ENCODE measurements around the gene PPM1E. TPM values are rescaled to one million over a fixed set of nuclear protein-coding genes. Genes with fewer than 3 reads are reported as not detected.

PPM1E gene
- total RNA-seq, 2 donors from 2014 or later, result 0.26 to 0.66 TPM

DNA sequence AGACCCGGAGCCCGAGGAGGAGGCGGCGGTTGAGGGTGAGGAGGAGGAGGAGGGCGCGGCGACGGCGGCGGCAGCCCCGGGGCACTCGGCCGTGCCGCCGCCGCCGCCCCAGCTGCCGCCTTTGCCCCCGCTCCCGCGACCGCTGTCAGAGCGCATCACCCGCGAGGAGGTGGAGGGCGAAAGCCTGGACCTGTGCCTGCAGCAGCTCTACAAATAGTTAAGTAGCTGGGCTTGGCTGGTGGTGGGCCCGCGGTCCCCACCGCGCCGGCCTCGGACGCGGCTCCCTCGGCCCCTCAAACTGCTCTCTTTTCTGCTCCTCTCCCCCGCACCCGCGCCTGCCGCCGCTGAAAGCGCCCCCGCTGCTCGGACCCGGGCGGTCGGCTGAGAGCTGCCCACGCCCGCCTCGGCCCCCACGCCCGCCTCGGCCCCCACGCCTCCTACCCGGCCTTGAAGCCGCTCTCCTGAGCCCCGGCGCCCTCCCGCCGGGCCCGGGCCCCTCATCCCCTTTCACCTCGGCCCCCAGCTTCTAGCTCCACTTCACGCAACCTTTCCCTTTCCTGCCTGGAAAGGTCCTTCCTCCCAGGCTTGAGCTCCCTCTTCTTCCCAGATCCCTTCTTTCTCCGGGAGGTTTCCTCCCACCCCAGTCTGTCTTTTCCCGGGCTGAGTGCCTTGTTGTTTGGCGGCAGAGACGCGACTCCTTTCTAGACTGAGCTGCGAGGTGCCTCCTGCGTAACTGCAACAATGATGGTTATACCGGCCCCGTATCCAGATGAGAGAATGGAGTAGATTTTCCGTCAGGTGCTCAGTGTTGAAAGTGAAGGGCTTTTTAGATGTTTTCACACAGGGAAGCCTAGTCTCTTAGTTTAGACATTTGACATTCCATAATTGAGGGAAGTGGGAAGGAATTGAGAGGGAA lies 850 bp downstream of the PPM1E start:
- WGBS, 2 donors, result 2 to 3% methylated on average over 39 to 55 of the region's 72 CpGs
- no peaks in the 10 kb centered on the region for H3K9me3 ChIP-seq
- peaks cover 4 to 8% of the 10 kb centered on the region in 2 donors for H3K27me3 ChIP-seq
- DNase-seq (peak in 3 of 4 donors; percentile 11), ATAC-seq (no peak)
- peak overlapping the region; percentile 7 to 49 for H3K4me3 ChIP-seq
- H3K27ac ChIP-seq, result no peak overlapping the region
- intact Hi-C loops (cut with DNase I), result no loop called here
- TF ChIP-seq, protein P1, sequence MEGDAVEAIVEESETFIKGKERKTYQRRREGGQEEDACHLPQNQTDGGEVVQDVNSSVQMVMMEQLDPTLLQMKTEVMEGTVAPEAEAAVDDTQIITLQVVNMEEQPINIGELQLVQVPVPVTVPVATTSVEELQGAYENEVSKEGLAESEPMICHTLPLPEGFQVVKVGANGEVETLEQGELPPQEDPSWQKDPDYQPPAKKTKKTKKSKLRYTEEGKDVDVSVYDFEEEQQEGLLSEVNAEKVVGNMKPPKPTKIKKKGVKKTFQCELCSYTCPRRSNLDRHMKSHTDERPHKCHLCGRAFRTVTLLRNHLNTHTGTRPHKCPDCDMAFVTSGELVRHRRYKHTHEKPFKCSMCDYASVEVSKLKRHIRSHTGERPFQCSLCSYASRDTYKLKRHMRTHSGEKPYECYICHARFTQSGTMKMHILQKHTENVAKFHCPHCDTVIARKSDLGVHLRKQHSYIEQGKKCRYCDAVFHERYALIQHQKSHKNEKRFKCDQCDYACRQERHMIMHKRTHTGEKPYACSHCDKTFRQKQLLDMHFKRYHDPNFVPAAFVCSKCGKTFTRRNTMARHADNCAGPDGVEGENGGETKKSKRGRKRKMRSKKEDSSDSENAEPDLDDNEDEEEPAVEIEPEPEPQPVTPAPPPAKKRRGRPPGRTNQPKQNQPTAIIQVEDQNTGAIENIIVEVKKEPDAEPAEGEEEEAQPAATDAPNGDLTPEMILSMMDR (IDR thresholded peaks at IDR 0.05), result no peak
- TF ChIP-seq POLR2A (IDR thresholded peaks at IDR 0.05), result no peak
- no peaks in the 10 kb centered on the region for H3K36me3 ChIP-seq (replicated peaks in 1 of 2; ENCODE audit: insufficient read depth in 1 of 2, low read depth in 2 of 2)
- peaks cover 21% of the 10 kb centered on the region for H3K4me1 ChIP-seq

DNA sequence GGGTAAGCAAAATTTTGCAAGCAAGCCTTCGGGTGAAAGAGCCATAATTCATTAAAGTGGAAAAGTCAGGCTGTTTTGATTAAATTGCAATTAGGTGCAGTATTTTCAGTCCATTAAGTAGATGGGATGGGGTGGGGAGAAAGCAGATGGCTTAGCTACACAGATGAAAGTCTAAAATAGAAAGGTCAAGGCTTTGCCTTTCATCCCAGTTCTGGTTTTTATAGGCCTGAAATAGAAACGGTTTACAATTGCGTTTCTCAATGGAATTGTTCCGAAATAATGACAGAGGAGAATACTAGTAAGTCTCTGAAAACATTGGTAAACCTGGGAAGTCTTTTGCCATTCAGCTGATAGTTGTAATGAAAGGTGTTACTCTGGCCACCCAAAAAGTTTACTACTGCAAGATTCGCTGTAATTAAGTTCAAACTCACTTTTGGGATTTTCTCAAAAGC lies 1.5 kb downstream of the PPM1E start:
- ATAC-seq (no peak), DNase-seq (no peak)
- intact Hi-C loops (cut with DNase I), result no loop called here
- TF ChIP-seq, protein P1 (IDR thresholded peaks at IDR 0.05), result no peak
- TF ChIP-seq POLR2A (IDR thresholded peaks at IDR 0.05), result no peak
- Histone ChIP-seq H3K27me3 (peaks cover 4 to 8% of the 10 kb centered on the region in 2 donors), H3K27ac (no peak overlapping the region), H3K36me3 (replicated peaks in 1 of 2; ENCODE audit: insufficient read depth in 1 of 2, low read depth in 2 of 2) (no peaks in the 10 kb centered on the region), H3K4me3 (no peak overlapping the region), H3K9me3 (no peaks in the 10 kb centered on the region), H3K4me1 (peaks cover 21% of the 10 kb centered on the region)
- 49 to 51% methylated on average over 5 of the region's 5 CpGs for WGBS, 2 donors

DNA sequence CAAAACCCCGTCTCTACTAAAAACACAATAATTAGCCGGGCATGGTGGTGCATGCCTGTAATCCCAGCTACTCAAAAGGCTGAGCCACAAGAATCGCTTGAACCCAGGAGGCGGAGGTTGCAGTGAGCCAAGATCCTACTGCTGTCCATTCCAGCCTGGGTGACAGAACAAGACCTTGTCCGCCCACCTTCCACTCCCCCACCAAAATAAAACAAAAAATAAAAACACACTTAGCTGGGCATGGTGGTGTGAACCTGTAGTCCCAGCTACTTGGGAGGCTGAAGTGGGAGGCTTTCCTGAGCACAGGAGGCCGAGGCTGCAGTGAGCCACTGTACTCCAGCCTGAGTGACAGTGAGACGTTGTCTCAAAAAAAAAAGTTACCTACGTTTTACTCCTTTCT lies 3.2 kb downstream of the PPM1E start:
- intact Hi-C loops (cut with DNase I), result no loop called here
- TF ChIP-seq, protein P1 (IDR thresholded peaks at IDR 0.05), result no peak
- TF ChIP-seq POLR2A (IDR thresholded peaks at IDR 0.05), result no peak
- H3K36me3 ChIP-seq (replicated peaks in 1 of 2; ENCODE audit: insufficient read depth in 1 of 2, low read depth in 2 of 2), result no peaks in the 10 kb centered on the region
- no peak overlapping the region for H3K4me3 ChIP-seq
- peaks cover 4 to 8% of the 10 kb centered on the region in 2 donors for H3K27me3 ChIP-seq
- no peak for DNase-seq
- no peaks in the 10 kb centered on the region for H3K9me3 ChIP-seq
- WGBS, 2 donors, result 78 to 80% methylated on average over 8 of the region's 8 CpGs
- ATAC-seq, result no peak
- peaks cover 21% of the 10 kb centered on the region for H3K4me1 ChIP-seq
- no peak overlapping the region for H3K27ac ChIP-seq

DNA sequence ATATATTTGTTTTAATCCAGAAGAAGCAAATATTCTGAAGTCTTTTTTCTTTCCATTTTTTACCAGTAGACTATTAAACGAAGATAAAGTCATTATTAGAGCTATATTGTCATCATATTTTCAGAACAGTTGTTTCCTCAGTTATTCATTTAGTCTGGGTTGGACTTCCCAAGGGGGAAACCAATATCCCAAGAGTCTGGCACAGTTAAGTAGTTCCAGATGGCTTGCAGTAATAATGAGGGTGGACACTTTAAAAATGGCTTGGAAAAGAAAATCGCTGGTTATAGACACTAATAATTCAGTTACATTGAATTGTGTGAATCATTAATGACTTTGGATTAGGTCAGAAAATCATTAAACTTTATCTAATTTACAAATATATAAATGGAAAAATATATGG lies 3.9 kb downstream of the PPM1E start:
- TF ChIP-seq, protein P1 (IDR thresholded peaks at IDR 0.05), result no peak
- TF ChIP-seq POLR2A (IDR thresholded peaks at IDR 0.05), result no peak

More for the DNA sequence above, 3.9 kb downstream of the PPM1E start:
- Histone ChIP-seq H3K4me1 (peaks cover 21% of the 10 kb centered on the region), H3K4me3 (no peak overlapping the region), H3K9me3 (no peaks in the 10 kb centered on the region), H3K36me3 (replicated peaks in 1 of 2; ENCODE audit: insufficient read depth in 1 of 2, low read depth in 2 of 2) (no peaks in the 10 kb centered on the region), H3K27me3 (peaks cover 4 to 8% of the 10 kb centered on the region in 2 donors), H3K27ac (no peak overlapping the region)
- WGBS, 2 donors, result 51 to 55% methylated on average over 2 of the region's 2 CpGs
- DNase-seq, result no peak
- intact Hi-C loops (cut with DNase I), result no loop called here
- no peak for ATAC-seq

Data from body of pancreas (tissue), 4 donors.